ENCODE data around the gene STX2. TPM values are rescaled to one million over a fixed set of nuclear protein-coding genes. Genes with fewer than 3 reads are reported as not detected.
"Not testable (repeated sequence)": the region's sequence is repeated elsewhere in the genome, so short reads cannot be mapped to it uniquely, and the experiment has no call there.

STX2 gene
- total RNA-seq = 34.5 and 36.3 TPM in 2 replicates

- DNase-seq (ENCODE audit: low read depth, low spot score) = peak; percentile 26
Observed at GRCh38 chr12:130838951-130839769, at the start of gene STX2. Gene STX2 (minus strand): TSS chr12:130839250. CDS start chr12:130839099, 151 bp downstream.

- not testable (repeated sequence) for DNase-seq (ENCODE audit: low read depth, low spot score)
Observed at GRCh38 chr12:130887190-130887589, 48.1 kb upstream of the STX2 start.

GRCh38 chr12:130881548-130881947 lies 42.5 kb upstream of the STX2 start:
- DNase-seq (ENCODE audit: low read depth, low spot score) = no peak

GRCh38 chr12:130881046-130881445 lies 42.0 kb upstream of the STX2 start:
- no peak for DNase-seq (ENCODE audit: low read depth, low spot score)

- no peak for DNase-seq (ENCODE audit: low read depth, low spot score)
Observed at GRCh38 chr12:130880411-130880885, 41.4 kb upstream of the STX2 start.

- DNase-seq (ENCODE audit: low read depth, low spot score) = no peak
Observed at GRCh38 chr12:130879781-130880389, 40.8 kb upstream of the STX2 start.

GRCh38 chr12:130879212-130879686 lies 40.2 kb upstream of the STX2 start:
- no peak for DNase-seq (ENCODE audit: low read depth, low spot score)

GRCh38 chr12:130878193-130879185 lies 39.4 kb upstream of the STX2 start:
- no peak for DNase-seq (ENCODE audit: low read depth, low spot score)

GRCh38 chr12:130877333-130877732 lies 38.3 kb upstream of the STX2 start:
- no peak for DNase-seq (ENCODE audit: low read depth, low spot score)

GRCh38 chr12:130876758-130877157 lies 37.7 kb upstream of the STX2 start:
- DNase-seq (ENCODE audit: low read depth, low spot score) = no peak

GRCh38 chr12:130876297-130876696 lies 37.2 kb upstream of the STX2 start:
- no peak for DNase-seq (ENCODE audit: low read depth, low spot score)

- not testable (repeated sequence) for DNase-seq (ENCODE audit: low read depth, low spot score)
Observed at GRCh38 chr12:130875708-130876107, 36.7 kb upstream of the STX2 start.

- DNase-seq (ENCODE audit: low read depth, low spot score) = no peak
Observed at GRCh38 chr12:130875193-130875592, 36.1 kb upstream of the STX2 start.

- no peak for DNase-seq (ENCODE audit: low read depth, low spot score)
Observed at GRCh38 chr12:130874696-130875095, 35.6 kb upstream of the STX2 start.

GRCh38 chr12:130873825-130874224 lies 34.8 kb upstream of the STX2 start:
- DNase-seq (ENCODE audit: low read depth, low spot score) = no peak

- no peak for DNase-seq (ENCODE audit: low read depth, low spot score)
Observed at GRCh38 chr12:130873106-130873795, 34.2 kb upstream of the STX2 start.

GRCh38 chr12:130872179-130873096 lies 33.4 kb upstream of the STX2 start:
- DNase-seq (ENCODE audit: low read depth, low spot score) = no peak

GRCh38 chr12:130871286-130872178 lies 32.5 kb upstream of the STX2 start, which contains the start of gene RAN:
Gene RAN (plus strand): TSS chr12:130872066. CDS start chr12:130872594, 528 bp downstream.
- peak; percentile 68 for DNase-seq (ENCODE audit: low read depth, low spot score)
